Measurements from ENCODE around the gene SLC23A2.

The SLC23A2 gene

DNA sequence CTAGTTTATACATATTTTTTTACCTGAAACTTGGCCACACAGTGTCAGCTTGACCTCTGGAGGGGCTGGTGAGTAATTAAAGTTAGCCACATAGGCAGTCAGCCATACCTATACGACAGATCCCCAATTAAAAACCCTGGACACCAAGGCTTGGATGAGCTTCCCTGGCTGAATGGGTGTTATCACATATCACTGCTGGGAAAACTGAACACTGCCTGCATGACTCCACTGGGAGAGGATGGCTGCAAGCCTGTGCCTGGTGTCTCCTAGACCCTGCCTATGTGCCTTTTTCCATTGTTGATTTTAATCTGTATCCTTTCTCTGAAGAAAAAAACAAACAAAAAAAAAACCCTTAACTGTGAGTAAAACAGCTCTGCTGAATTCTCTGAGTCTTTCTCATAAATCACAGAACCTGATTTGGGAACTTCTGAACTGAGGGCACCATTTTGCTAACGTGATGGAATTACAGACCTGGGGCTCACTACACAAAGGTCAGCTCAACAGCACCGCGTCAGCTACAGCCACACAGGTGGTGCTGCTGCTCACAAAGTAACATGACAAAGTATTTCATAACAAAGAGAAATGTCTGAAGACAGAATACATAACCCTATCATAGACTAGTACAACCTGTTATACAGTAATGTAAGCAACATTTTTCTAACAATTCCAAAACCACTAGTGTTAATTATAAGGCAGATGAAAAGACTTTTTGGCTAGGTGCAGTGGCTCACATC is 97.0 kb downstream of the SLC23A2 start:
- no peak for DNase-seq (ENCODE audit: low spot score)
- FAIRE-seq: no peak

- no peak for FAIRE-seq
Measured at GRCh38 chr20:4902788-4903187, 98.5 kb downstream of the SLC23A2 start.

DNA sequence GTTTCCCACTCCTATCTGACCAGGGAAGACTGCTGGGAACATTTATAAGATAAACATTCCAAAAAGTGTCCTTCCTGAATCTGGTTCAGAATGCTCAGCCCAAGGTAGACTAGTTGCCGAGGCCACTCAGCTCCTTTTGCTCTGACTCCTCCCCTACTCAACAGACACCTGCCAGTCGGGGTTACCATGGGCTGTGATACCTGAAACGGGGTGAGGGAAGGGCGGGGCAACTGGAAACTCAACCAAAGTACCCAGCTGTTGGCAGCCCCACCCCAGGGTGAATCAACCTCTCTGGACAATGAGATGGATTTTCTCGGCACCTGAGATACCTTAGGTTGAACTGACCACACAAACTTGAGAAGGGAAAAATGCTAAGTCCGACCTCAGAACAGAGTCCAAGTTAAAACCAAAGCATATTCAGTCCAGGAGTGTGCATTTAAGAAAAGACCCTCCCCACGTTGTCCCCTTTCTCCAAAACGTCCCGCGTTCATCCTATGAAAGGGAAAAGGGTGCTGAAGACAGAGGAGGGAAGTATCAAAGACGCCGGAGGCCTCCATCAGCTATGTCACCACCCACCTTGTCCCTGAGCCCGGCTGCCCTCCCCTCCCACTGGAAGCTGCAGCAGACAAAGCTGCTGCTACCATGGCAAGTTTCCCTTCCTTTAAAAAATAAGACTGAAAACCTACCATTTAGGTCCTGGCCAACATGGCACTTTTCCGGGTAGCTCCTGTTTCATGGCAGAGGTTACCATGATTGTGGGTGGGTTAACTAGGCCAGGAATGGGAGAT is 100.1 kb downstream of the SLC23A2 start:
- DNase-seq (ENCODE audit: low spot score): no peak
- FAIRE-seq: no peak

More at GRCh38 chr20:4902788-4903187, 98.5 kb downstream of the SLC23A2 start:
- no peak for DNase-seq (ENCODE audit: low spot score)

DNA sequence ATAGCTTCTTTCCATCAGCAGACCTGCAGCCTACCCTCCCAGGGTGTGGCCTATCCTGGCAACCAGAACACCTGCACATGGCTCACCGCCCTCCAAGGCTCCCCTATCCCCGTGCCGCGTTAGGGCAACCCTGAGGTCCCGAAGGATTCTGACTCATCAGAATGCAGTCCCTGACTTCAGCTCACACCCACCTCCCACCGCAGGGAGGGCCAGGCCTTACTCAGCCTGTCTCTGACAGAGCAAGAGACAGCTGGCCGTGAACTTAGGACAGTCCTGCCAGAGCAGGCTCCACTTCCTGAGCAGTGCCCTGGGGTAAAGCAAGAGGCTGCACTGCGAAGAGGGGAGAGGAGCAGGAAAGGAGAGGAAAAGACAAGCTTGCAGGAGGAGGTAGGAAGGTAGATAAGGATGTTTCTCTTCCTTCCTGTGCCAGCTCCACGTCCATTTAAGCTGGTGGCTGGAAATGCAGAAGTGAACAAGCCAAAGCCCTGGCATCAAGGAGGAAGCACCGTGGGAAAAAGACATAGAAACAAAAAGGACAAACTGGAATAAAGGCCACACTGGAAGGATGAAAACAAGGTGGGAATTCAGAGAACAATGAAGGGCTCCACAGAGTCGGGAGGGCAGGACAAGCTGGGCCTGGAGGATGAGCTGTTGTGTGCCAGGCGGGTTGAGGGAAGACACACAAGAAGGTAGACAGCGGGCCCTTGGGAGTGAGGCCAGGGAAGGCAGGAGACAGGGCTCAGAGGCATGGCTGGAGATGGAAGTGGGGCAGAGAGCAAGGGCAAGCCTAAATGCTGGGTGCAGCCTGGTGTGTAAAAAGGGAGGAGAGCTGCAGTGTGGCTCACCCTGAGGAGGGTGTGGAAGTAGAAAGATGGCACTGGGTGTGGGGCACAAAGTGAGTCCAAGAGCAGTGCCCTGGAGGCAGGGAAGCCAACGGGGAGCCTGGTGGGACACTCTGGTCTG is 102.7 kb downstream of the SLC23A2 start:
- DNase-seq (ENCODE audit: low spot score) (peak; percentile 72), FAIRE-seq (peak; percentile 50)

DNA sequence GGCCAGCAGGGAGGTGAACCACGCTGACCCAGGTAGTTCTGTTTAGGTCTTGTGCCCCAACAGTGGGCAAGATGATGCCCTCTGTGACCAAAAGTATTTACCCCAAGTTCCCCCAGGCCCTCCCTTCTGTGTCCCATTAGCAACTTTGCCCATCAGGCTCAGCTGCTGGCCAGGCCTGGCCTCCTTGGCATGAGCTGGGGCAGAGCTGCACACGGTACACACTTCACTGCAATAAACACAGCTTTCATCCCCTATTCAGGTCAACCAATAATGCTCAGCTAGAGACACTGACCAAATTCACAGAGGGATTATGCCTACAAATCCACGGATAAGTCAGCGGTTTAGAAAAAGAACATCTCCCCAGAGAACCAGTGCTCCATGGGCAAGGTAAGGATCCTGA is 103.7 kb downstream of the SLC23A2 start:
- no peak for DNase-seq (ENCODE audit: low spot score)
- no peak for FAIRE-seq

- FAIRE-seq (no peak), DNase-seq (ENCODE audit: low spot score) (no peak)
Measured at GRCh38 chr20:4896971-4897497, 104.3 kb downstream of the SLC23A2 start.

- FAIRE-seq (no peak), DNase-seq (ENCODE audit: low spot score) (no peak)
Measured at GRCh38 chr20:4896119-4896702, 105.1 kb downstream of the SLC23A2 start.

DNA sequence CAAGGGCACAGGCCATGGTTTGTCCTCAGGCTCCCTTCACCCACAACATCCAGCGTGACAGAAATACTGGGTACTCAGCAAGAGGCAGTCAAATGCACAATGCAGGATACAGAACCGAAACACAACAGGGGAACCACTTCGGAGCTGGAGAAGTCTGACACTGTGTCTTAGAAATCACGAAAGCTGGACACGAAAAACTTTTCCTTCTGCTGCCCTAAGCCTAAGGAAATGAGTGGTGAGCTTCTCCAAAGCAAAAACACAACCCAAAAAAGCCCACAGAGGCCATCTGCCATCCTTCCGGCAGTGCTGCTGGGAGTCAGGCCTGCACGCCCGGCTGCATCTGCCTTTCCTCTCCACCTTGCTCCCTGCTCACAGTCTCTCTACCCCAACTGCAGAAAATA is 106.3 kb downstream of the SLC23A2 start:
- DNase-seq (ENCODE audit: low spot score) (no peak), FAIRE-seq (no peak)

DNA sequence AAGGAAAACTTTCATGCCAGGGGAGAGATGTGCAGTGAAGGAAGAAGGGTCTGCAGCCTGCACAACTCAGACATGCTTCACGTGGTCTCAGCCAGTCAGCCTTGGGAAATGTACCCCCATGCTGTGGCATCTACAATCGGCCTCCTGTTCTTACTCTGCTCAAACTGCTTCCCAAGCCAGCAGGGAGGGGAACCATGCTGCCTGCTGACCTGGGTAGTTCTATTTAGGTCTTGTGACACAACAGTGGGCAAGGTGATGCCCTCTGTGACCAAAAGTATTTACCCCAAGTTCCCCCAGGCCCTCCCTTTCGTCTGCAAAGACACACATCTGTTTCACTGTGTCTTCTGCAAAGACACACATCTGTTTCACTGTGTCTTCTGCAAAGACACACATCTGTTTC is 106.9 kb downstream of the SLC23A2 start:
- FAIRE-seq (no peak), DNase-seq (ENCODE audit: low spot score) (no peak)

DNA sequence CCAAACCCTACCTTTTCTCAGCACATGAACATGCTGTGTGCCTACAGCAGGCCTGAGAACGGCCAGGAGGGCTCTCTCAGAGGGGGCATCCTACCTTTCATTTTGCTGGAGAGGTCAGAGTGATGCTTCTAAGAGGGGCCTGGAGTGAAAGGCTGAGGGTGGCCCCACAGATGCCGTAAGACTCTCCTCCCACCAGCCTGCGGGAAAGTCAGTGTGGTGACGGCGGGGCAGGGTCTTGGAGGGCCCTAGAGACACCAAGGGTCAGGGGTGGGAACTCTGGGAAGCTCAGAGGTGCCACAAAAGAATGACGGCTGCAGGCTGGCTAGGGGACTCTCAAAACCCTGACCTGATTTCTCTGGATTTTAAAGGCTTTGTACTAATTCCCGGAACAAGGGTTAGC is 107.6 kb downstream of the SLC23A2 start:
- FAIRE-seq: no peak

DNA sequence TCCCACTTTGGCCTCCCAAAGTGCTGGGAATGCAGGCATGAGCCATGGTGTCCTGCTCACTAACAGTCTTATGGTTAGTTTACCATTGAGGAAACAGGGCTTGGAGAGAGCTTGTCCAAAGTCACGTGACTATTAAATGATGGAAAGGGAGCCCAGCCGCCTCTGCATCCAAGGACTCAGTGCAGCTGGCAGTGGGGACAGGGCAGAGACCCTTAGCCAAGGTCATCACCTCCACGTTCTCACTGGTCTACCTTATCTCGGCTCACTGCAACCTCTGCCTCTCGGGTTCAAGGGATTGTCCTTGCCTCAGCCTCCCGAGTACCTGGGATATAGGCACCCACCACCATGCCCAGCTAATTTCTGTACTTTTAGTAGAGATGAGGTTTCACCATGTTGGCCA is 109.3 kb downstream of the SLC23A2 start:
- FAIRE-seq: no peak
- DNase-seq (ENCODE audit: low spot score): no peak

More for the DNA sequence above, 107.6 kb downstream of the SLC23A2 start:
- no peak for DNase-seq (ENCODE audit: low spot score)

DNA sequence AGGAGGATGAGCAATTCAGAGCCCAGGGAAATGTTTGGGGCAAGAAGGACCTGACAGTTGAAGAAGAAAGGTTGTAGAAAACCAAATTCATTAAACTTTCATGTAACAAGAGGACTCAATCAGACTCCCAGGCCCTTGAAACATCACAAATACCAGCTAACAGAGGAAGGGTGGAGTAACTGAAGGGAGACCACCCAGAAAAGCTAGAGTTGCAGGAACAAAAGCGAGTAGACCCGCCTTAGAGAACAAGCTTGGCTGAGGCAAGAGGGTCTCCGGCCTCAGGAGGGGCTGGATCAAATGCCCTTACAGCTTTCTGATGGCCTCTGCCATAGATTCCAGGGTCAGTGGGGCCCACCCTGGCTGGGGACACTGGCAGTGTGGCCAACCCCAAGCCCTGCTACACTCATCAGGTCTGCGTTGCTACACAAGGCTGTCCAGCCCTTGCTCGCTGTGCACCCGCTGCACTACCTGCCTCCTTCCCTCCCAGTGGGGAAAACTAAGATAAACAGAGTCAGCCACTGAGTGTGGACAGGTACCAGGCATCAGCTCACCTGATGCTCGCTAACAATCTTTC is 110.0 kb downstream of the SLC23A2 start:
- DNase-seq (ENCODE audit: low spot score) (no peak), FAIRE-seq (no peak)

DNA sequence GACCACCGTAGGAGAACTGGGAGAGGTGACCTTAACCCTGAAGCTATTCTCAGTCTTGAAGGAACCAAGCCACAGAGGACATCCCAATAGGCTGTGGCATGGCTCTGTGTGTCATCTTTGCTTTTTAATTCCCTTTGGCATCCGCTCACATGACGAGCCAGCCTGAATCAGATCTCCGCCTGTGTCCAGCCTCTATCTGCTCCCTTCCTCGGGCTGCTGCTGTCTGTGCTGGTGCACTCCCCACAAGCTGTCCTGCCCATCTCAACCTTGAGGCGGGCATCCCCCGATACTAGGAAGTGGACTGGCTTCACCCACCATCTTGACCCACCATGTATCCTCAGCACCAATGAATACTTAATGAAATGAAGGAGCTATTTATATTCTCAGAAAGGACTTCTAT is 111.9 kb downstream of the SLC23A2 start:
- DNase-seq (ENCODE audit: low spot score): no peak
- no peak for FAIRE-seq

DNA sequence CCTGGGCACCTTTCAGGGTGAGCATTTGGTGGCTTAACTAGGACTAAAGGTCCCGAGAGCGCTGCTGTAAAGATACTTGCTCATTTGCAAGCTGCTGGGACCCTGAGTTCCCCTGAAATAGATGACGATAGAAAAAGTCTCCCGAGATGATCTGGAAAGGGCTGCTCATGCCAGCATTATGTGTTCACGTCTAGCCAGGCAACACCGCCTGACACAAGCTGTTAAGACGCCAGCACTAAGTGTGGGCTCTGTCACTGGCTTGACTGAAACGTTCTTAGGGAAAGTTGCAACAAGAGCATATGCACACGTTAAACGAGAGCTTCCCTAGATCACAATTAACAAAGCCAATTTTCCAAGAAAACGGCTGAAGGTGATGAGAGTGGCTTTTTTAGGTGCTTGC is 113.7 kb downstream of the SLC23A2 start:
- FAIRE-seq: no peak
- no peak for DNase-seq (ENCODE audit: low spot score)

DNA sequence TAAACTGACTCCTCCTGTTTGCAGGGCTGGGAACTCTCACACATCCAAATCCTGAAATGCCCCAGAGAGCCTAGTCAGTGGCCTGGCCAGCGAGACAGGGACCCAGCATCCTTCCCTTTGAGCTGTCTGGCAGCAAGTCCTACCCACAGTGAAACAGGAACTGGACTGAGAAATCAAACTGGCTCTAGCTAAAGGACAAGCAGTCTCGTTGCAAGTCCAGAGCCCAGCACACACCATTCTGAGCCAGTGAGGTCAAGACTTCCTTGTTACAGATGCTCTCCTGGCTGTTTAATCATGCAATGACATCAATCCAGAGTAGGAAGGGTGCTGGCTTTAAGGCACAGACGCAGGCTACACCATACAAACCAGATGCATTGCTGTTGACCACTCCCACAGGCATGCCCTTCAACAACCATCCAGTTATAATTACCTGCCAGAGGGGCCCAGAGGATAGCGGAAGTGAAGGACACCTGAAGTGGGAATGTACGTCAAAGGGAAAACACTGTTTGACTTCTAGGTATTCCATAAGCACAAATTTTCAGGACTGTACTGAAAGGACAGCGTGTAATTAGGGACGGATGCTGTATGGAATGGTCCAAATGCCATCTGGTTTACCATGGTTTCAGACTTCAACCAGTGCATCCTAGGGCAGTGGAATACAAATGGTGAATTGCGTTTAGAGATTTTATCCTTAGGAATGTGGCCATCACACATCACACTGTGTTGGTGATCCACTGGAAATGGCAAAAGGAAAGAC is 114.4 kb downstream of the SLC23A2 start:
- FAIRE-seq (no peak), DNase-seq (ENCODE audit: low spot score) (no peak)

- no peak for FAIRE-seq
- no peak for DNase-seq (ENCODE audit: low spot score)
Measured at GRCh38 chr20:4885877-4886276, 115.4 kb downstream of the SLC23A2 start.

DNA sequence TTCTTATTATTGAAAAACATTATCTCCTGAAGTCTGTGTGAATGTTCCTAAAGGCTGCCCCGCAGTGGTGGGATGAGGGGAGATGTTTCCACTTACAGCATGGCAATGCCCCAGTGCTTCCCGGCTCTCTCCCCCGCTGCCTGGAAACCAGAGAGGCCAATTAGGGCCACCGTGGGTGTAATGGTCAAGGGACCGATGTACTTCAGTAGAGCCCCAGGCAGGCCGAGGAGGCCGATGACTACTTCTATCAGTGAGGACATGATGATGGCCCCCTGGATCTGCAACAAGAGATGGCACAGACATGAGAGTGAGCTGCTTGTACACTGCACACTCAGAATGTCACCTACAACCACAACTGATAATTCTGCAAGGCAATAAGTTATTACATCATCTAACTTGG is 117.8 kb downstream of the SLC23A2 start:
- DNase-seq (ENCODE audit: low spot score) (no peak), FAIRE-seq (no peak)

DNA sequence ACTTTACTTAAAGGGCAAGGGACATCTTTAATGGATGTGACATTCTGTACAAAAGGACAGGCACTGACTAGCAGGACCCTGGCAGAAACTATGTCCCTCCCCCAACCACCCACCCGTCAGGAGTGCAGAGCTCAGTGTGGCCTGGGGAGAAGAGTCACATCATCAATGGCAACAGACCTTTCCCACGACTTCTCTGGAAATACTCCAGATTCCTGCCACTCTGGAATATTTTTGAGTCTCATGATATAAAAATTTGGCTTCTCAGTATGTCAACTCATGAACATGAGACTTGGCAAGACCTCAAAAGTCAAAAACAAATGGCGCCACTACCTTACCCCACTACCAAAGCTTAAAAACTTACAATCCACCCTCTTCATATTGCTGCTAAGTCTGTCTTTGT is 118.3 kb downstream of the SLC23A2 start:
- DNase-seq (ENCODE audit: low spot score) (no peak), FAIRE-seq (no peak)

DNA sequence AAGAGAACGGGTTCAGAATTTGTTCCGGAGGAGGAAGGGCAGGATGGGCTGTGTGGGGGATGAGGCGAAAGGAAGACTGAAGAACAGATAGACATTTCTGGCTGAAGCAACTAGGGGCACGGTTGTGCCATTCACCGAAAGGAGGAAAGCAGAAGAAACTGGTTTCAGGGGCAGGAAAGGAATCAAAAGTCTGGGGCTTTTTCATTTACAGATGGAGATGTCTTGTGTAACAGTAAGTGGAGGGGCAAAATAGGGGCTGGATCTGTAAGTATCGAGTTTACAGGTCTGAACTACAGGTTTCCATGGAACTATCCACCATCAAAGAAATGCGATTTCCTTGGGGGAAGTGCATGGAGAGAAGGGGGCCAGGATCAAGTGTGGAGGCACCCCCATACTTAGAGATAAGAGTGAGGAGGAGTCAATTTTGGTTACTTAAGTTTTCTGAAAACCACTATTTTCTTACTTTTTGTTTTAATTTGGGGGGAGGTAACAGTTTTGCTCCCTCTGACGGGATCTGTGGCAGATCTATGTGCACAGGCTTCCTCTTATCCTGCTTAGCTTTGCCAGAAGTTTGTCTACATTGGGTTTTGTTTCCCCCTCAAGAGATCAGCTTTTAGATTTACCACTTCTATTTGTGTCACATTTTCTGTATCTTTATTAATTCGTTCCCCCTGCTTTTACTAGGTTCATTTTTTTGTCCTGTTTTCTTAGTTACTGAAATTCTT is 120.1 kb downstream of the SLC23A2 start:
- DNase-seq (ENCODE audit: low spot score): no peak
- no peak for FAIRE-seq

Data from urothelium cell line (cell line).